Measurements from ENCODE around the gene RALGPS1. TPM values are rescaled to one million over a fixed set of nuclear protein-coding genes. Genes with fewer than 3 reads are reported as not detected.

The RALGPS1 gene
- total and polyA plus RNA-seq, 2 of the 13 experiments (the other 11 are each of a cell fraction or from before 2014, with no cell fraction given) = 3.7 to 6.5 TPM

GRCh38 chr9:127159949-127160610, 245.5 kb downstream of the RALGPS1 start:
- ChIA-PET POLR2A (no interaction called here), CTCF (ENCODE audit: low intra/inter-chr PET ratio, low total read pairs) (no interaction called here)
- no peaks in the 10 kb centered on the region for H3K27me3 ChIP-seq (ENCODE audit: control insufficient read depth in 1 of 2, insufficient read depth in 2 of 2, low read length in 2 of 2)
- FAIRE-seq (no peak), DNase-seq (ENCODE audit: low spot score) (no peak), ATAC-seq (no peak)
- peaks cover 34% of the 10 kb centered on the region for H3K4me1 ChIP-seq (ENCODE audit: insufficient read depth, low read length)
- H3K27ac ChIP-seq (ENCODE audit: extremely low read length, insufficient read depth, low read length) = no peak overlapping the region
- in situ Hi-C loops (cut with HindIII; ENCODE audit: extremely low pct_ligation_motif_present, low pct_unique_long_range_greater_than_20kb) = no loop called here
- H3K79me2 ChIP-seq (ENCODE audit: insufficient read depth, low read length) = no peaks in the 10 kb centered on the region
- intact Hi-C loops (cut with micrococcal nuclease; ENCODE audit: unreplicated experiment) = loop anchor here (1.0 kb wide), 2 partner anchors 35 to 194 kb away; no protein-coding TSS in a partner anchor
- TF ChIP-seq POLR2AphosphoS2 (IDR thresholded peaks at IDR 0.05; ENCODE audit: low read depth, low read length) = no peak
- TF ChIP-seq RFX1 (IDR thresholded peaks at IDR 0.05) = no peak
- TF ChIP-seq ZNF773 (CRISPR knock-in tag; IDR thresholded peaks at IDR 0.05; ENCODE audit: borderline replicate concordance) = no peak
- no peak for TF ChIP-seq DZIP1 (CRISPR knock-in tag; IDR thresholded peaks at IDR 0.05)
- no peak for TF ChIP-seq ZNF550 (CRISPR knock-in tag; IDR thresholded peaks at IDR 0.05; ENCODE audit: borderline replicate concordance)
- TF ChIP-seq BRCA1 (CRISPR knock-in tag; IDR thresholded peaks at IDR 0.05) = no peak
- no peak for TF ChIP-seq KLF16 (CRISPR knock-in tag; IDR thresholded peaks at IDR 0.05)
- TF ChIP-seq ZNF235 (CRISPR knock-in tag; IDR thresholded peaks at IDR 0.05; ENCODE audit: borderline replicate concordance) = no peak
- TF ChIP-seq PREB (CRISPR knock-in tag; IDR thresholded peaks at IDR 0.05) = no peak
- no peak for TF ChIP-seq BRD4 (CRISPR knock-in tag; IDR thresholded peaks at IDR 0.05)
- no peak for TF ChIP-seq PRDM4 (CRISPR knock-in tag; IDR thresholded peaks at IDR 0.05; ENCODE audit: borderline replicate concordance)
- TF ChIP-seq BRF2 (CRISPR knock-in tag; IDR thresholded peaks at IDR 0.05) = no peak
- TF ChIP-seq REXO4 (CRISPR knock-in tag; IDR thresholded peaks at IDR 0.05; ENCODE audit: borderline replicate concordance) = no peak
- no peak for TF ChIP-seq ZNF33B (CRISPR knock-in tag; IDR thresholded peaks at IDR 0.05)
- WGBS (ENCODE audit: low lambda C conversion rate) = 87% methylated on average over 3 of the region's 10 CpGs
- H3K4me2 ChIP-seq (ENCODE audit: low read depth, low read length) = no peak overlapping the region
- no peaks in the 10 kb centered on the region for H3K36me3 ChIP-seq (replicated peaks in 1 of 2; ENCODE audit: control insufficient read depth in 1 of 2, insufficient read depth in 2 of 2, low read length in 2 of 2)
- no peak overlapping the region for H3K9ac ChIP-seq (ENCODE audit: insufficient read depth, low read depth, low read length)
- H3K9me3 ChIP-seq (ENCODE audit: low read length) = no peaks in the 10 kb centered on the region
- H3K4me3 ChIP-seq (replicated peaks in 1 of 3; ENCODE audit: insufficient read depth in 1 of 3, low read depth in 2 of 3, low read length in 3 of 3) = no peak overlapping the region
- BruUV-seq (replicated peaks) = no TSS peak
- no peaks in the 10 kb centered on the region for H4K20me1 ChIP-seq (ENCODE audit: insufficient read depth, low read length)
- no peak overlapping the region for H2AFZ ChIP-seq (ENCODE audit: low read length)

All from HepG2 (cell line).